K562 (cell line): Measurements from ENCODE around the gene SKAP1. TPM values are rescaled to one million over a fixed set of nuclear protein-coding genes. Genes with fewer than 3 reads are reported as not detected.

ENCODE experiments used
- ATAC-seq: fragments of 200-7000 bp; cut with Tn5 transposase; 3 replicates; pipeline ENCODE4 v1.9.1; 2020; ENCODE audit warnings: moderate library complexity
- BruUV-seq: library from RNA; stranded (reverse); fragments of 400-500 nt; replicated peaks from 2 replicates; lab custom pipeline; 2021; lab: Mats Ljungman, UMichigan
- CTCF ChIA-PET: fragments of 300-600 bp; formaldehyde crosslinking; extraction: SDS; loops from one replicate; lab custom pipeline; 2021; ENCODE audit warnings: low intra/inter-chr PET ratio; lab: Yijun Ruan, JAX
- POLR2A ChIA-PET: fragments of 300-600, 350-650 bp; sonication (Branson Sonifier 250); formaldehyde crosslinking; extraction: SDS; loops from one replicate; lab custom pipeline; 2021; ENCODE audit warnings: antibody characterized with exemption, inconsistent platforms; lab: Yijun Ruan, JAX
- DNase-seq, 4 experiments: peaks; one replicate each; pipeline versions ENCODE4 v3.0.0 to v3.0.0-alpha.2; 2011 to 2018; ENCODE audit warnings: low spot score in 3 of 4, mixed read lengths in 3 of 4; ENCODE audit errors: extremely low read depth in 1 of 4
- FAIRE-seq: peaks from 2 replicates; lab custom pipeline; 2011; peaks lifted over from hg19 to GRCh38; lab: Jason Lieb, UNC
- H2AFZ ChIP-seq: 2 replicates; pipeline ENCODE4 v1.6.0; 2011; ENCODE audit warnings: low read depth, low read length, control low read depth, inconsistent platforms
- H3K27ac ChIP-seq: fragments of 200-600 bp; 3 replicates; pipeline ENCODE4 v1.8.0; 2011; ENCODE audit warnings: low read depth, mild to moderate bottlenecking, control low read depth, inconsistent platforms, low read length, moderate library complexity, mixed read lengths; ENCODE audit errors: extremely low read depth
- H3K27me3 ChIP-seq, 2 experiments: fragments of 300-600 bp in 1 of 2; 2 replicates in 1 of 2; 3 replicates in 1 of 2; pipeline versions ENCODE4 v1.6.0 to v1.8.0; 2011; ENCODE audit warnings: inconsistent platforms in 2 of 2, low read length in 2 of 2, mild to moderate bottlenecking in 1 of 2, mixed read lengths in 1 of 2, moderate library complexity in 1 of 2; ENCODE audit not compliant: control insufficient read depth in 2 of 2, insufficient read depth in 2 of 2
- H3K36me3 ChIP-seq: fragments of 300-600 bp; 3 replicates; pipeline ENCODE4 v1.8.0; 2011; ENCODE audit warnings: mild to moderate bottlenecking, low read length, inconsistent platforms; ENCODE audit not compliant: control insufficient read depth, insufficient read depth
- H3K4me1 ChIP-seq, 2 experiments: fragments of 200-600 bp in 1 of 2; replicated peaks in 1 of 2; 2 replicates in 1 of 2; 3 replicates in 1 of 2; pipeline versions ENCODE4 v1.5.1 to v1.8.0; 2011; ENCODE audit warnings: inconsistent platforms in 2 of 2, low read length in 2 of 2, mild to moderate bottlenecking in 1 of 2, mixed read lengths in 1 of 2, moderate library complexity in 1 of 2; ENCODE audit not compliant: control insufficient read depth in 2 of 2, insufficient read depth in 2 of 2
- H3K4me2 ChIP-seq: 2 replicates; pipeline ENCODE4 v1.6.1; 2011; ENCODE audit warnings: low read length, control low read depth, inconsistent platforms, mixed read lengths; ENCODE audit not compliant: insufficient read depth
- H3K4me3 ChIP-seq: fragments of 200-600 bp; sonication (generic), shearing (Covaris generic); 2 replicates; pipeline ENCODE4 v1.5.1; 2016; ENCODE audit warnings: control low read depth, inconsistent platforms
- H3K79me2 ChIP-seq: fragments of 200-600 bp; 3 replicates; pipeline ENCODE4 v1.8.0; 2011; ENCODE audit warnings: low read length, inconsistent platforms; ENCODE audit not compliant: control insufficient read depth, insufficient read depth
- H3K9ac ChIP-seq, 2 experiments: 2 replicates each; pipeline versions ENCODE4 v1.6.0 to v1.6.1; 2011; ENCODE audit warnings: low read depth in 2 of 2, low read length in 2 of 2, control low read depth in 1 of 2, inconsistent platforms in 1 of 2, mild to moderate bottlenecking in 1 of 2, mixed read lengths in 1 of 2; ENCODE audit not compliant: insufficient read depth in 1 of 2
- H3K9me1 ChIP-seq: one replicate; pipeline ENCODE4 v1.6.0; 2011; ENCODE audit warnings: inconsistent platforms, mild to moderate bottlenecking, low read length, moderate library complexity; ENCODE audit not compliant: control insufficient read depth, insufficient read depth
- H3K9me3 ChIP-seq: replicated peaks from 2 replicates; pipeline ENCODE4 v1.5.1; 2011; ENCODE audit warnings: low read depth, low read length, inconsistent platforms; ENCODE audit not compliant: control insufficient read depth, insufficient read depth
- H4K20me1 ChIP-seq: replicated peaks from 2 replicates; pipeline ENCODE4 v1.6.1; 2011; ENCODE audit warnings: low read length, inconsistent platforms, mixed read lengths; ENCODE audit not compliant: control insufficient read depth, insufficient read depth
- CBX1 ChIP-seq: sonication (generic); IDR thresholded peaks from 2 replicates; pipeline ENCODE4 v1.6.1; 2016; ENCODE audit warnings: antibody characterized with exemption, low read depth, mild to moderate bottlenecking
- ELF4 ChIP-seq: fragments of 450-650 bp; formaldehyde crosslinking; IDR thresholded peaks from 2 replicates; pipeline ENCODE4 v1.4.0; 2022; ENCODE audit warnings: missing genetic modification characterization
- HMG20A ChIP-seq: fragments of 450-650 bp; formaldehyde crosslinking; conservative IDR thresholded peaks from 2 replicates; pipeline ENCODE4 v1.4.0; 2020; ENCODE audit warnings: mild to moderate bottlenecking, mixed read lengths
- KDM2B ChIP-seq: fragments of 250-450 bp; sonication (Bioruptor Pico); IDR thresholded peaks from 2 replicates; pipeline ENCODE4 v1.8.0; 2021; ENCODE audit warnings: mild to moderate bottlenecking, moderate library complexity
- TFE3 ChIP-seq: fragments of 450-650 bp; formaldehyde crosslinking; IDR thresholded peaks from 2 replicates; pipeline ENCODE4 v1.4.0; 2020; ENCODE audit warnings: mild to moderate bottlenecking, mixed read lengths
- XRCC4 ChIP-seq: IDR thresholded peaks from one replicate; pipeline ENCODE4 v1.6.1; 2011; ENCODE audit not compliant: insufficient read depth, insufficient read length; ENCODE audit errors: extremely low read depth
- WGBS: fragments of 100-300 bp; shearing (Covaris generic); methylation state at CpG from one replicate; pipeline ENCODE4 v1.1.6; 2016; ENCODE audit warnings: low coverage, mixed read lengths; ENCODE audit not compliant: insufficient coverage; ENCODE audit errors: missing lambda C conversion rate; 5-methylcytosine and 5-hydroxymethylcytosine counted together
- in situ Hi-C: fragments of 300-500 bp; cut with MboI; formaldehyde crosslinking; loops from 4 replicates; pipeline ENCODE4 v1.15.0; 2018; ENCODE audit warnings: inconsistent platforms, mixed read lengths
- intact Hi-C: fragments of 100-400 bp; cut with micrococcal nuclease; formaldehyde crosslinking; loops from 2 replicates; pipeline ENCODE4 v1.14.2; 2022
- polyA plus RNA-seq, 8 experiments: library from polyadenylated mRNA; depleted of rRNA in 4 of 8; stranded (reverse) in 5 of 8; unstranded in 3 of 8; fragments of >200 nt; fragmentation: Nextera tagmentation in 2 of 8; fragmentation: Illumina TruSeq in 1 of 8; extraction: Ambion mirVana in 2 of 8; extraction: Trizol in 1 of 8; gene quantifications; 2 replicates each; pipeline versions ENCODE4 v1.2.1 to v1.2.3, GENCODE V29; 2011 to 2014; ENCODE audit warnings: inconsistent platforms in 1 of 8, missing spikeins in 1 of 8
- total RNA-seq, 7 experiments: library from RNA; depleted of rRNA in 6 of 7; stranded (reverse); fragments of >200 nt in 6 of 7; fragmentation: Illumina TruSeq in 2 of 7; extraction: Trizol in 2 of 7; gene quantifications; 2 replicates each; pipeline versions ENCODE4 v1.2.1 to v1.2.3, GENCODE V29; 2011 to 2021; ENCODE audit warnings: low replicate concordance in 1 of 7
- TF ChIP-seq, protein P1 (sequence below): sonication (generic); formaldehyde crosslinking; IDR thresholded peaks from 2 replicates; pipeline ENCODE4 v1.9.0; 2022; ENCODE audit warnings: mild to moderate bottlenecking, missing genetic modification reagents
- TF ChIP-seq, protein P2 (sequence below): fragments of 450-650 bp; IDR thresholded peaks from 2 replicates; pipeline ENCODE4 v1.7.0; 2016; ENCODE audit warnings: borderline replicate concordance
- TF ChIP-seq, protein P3 (sequence below): sonication (generic); formaldehyde crosslinking; IDR thresholded peaks from 2 replicates; pipeline ENCODE4 v1.8.1; 2023; ENCODE audit warnings: mild to moderate bottlenecking, missing genetic modification reagents
- TF ChIP-seq, protein P4 (sequence below): fragments of 250-450 bp; sonication (Bioruptor Pico); IDR thresholded peaks from 2 replicates; pipeline ENCODE4 v1.4.0; 2020; ENCODE audit warnings: mild to moderate bottlenecking, moderate library complexity

The SKAP1 gene
- total and polyA plus RNA-seq, 9 of the 15 experiments (the other 6 are each of a cell fraction or from before 2014, with no cell fraction given): 0.06 to 0.80 (median 0.10) TPM; not detected in 4

- POLR2A ChIA-PET: interaction anchor here (0.5 to 1.8 kb wide), 2 partner anchors 11 to 100 kb away, joined by 3 to 5 read pairs; no protein-coding TSS in a partner anchor
- TF ChIP-seq HMG20A (CRISPR knock-in tag) (no peak), KDM2B (CRISPR knock-in tag) (no peak), XRCC4 (no peak), ELF4 (CRISPR knock-in tag) (no peak), CBX1 (no peak), TFE3 (CRISPR knock-in tag) (no peak)
- TF ChIP-seq, protein P1, sequence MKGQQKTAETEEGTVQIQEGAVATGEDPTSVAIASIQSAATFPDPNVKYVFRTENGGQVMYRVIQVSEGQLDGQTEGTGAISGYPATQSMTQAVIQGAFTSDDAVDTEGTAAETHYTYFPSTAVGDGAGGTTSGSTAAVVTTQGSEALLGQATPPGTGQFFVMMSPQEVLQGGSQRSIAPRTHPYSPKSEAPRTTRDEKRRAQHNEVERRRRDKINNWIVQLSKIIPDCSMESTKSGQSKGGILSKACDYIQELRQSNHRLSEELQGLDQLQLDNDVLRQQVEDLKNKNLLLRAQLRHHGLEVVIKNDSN: no peak
- TF ChIP-seq, protein P2, sequence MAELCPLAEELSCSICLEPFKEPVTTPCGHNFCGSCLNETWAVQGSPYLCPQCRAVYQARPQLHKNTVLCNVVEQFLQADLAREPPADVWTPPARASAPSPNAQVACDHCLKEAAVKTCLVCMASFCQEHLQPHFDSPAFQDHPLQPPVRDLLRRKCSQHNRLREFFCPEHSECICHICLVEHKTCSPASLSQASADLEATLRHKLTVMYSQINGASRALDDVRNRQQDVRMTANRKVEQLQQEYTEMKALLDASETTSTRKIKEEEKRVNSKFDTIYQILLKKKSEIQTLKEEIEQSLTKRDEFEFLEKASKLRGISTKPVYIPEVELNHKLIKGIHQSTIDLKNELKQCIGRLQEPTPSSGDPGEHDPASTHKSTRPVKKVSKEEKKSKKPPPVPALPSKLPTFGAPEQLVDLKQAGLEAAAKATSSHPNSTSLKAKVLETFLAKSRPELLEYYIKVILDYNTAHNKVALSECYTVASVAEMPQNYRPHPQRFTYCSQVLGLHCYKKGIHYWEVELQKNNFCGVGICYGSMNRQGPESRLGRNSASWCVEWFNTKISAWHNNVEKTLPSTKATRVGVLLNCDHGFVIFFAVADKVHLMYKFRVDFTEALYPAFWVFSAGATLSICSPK: no peak
- TF ChIP-seq, protein P3, sequence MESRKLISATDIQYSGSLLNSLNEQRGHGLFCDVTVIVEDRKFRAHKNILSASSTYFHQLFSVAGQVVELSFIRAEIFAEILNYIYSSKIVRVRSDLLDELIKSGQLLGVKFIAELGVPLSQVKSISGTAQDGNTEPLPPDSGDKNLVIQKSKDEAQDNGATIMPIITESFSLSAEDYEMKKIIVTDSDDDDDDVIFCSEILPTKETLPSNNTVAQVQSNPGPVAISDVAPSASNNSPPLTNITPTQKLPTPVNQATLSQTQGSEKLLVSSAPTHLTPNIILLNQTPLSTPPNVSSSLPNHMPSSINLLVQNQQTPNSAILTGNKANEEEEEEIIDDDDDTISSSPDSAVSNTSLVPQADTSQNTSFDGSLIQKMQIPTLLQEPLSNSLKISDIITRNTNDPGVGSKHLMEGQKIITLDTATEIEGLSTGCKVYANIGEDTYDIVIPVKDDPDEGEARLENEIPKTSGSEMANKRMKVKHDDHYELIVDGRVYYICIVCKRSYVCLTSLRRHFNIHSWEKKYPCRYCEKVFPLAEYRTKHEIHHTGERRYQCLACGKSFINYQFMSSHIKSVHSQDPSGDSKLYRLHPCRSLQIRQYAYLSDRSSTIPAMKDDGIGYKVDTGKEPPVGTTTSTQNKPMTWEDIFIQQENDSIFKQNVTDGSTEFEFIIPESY (CRISPR knock-in tag): no peak
- TF ChIP-seq, protein P4, sequence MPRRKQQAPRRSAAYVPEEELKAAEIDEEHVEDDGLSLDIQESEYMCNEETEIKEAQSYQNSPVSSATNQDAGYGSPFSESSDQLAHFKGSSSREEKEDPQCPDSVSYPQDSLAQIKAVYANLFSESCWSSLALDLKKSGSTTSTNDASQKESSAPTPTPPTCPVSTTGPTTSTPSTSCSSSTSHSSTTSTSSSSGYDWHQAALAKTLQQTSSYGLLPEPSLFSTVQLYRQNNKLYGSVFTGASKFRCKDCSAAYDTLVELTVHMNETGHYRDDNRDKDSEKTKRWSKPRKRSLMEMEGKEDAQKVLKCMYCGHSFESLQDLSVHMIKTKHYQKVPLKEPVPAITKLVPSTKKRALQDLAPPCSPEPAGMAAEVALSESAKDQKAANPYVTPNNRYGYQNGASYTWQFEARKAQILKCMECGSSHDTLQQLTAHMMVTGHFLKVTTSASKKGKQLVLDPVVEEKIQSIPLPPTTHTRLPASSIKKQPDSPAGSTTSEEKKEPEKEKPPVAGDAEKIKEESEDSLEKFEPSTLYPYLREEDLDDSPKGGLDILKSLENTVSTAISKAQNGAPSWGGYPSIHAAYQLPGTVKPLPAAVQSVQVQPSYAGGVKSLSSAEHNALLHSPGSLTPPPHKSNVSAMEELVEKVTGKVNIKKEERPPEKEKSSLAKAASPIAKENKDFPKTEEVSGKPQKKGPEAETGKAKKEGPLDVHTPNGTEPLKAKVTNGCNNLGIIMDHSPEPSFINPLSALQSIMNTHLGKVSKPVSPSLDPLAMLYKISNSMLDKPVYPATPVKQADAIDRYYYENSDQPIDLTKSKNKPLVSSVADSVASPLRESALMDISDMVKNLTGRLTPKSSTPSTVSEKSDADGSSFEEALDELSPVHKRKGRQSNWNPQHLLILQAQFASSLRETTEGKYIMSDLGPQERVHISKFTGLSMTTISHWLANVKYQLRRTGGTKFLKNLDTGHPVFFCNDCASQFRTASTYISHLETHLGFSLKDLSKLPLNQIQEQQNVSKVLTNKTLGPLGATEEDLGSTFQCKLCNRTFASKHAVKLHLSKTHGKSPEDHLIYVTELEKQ: no peak
These were observed 286.4 kb downstream of the SKAP1 start for GRCh38 chr17:48143629-48144028.

More at GRCh38 chr17:48143629-48144028, 286.4 kb downstream of the SKAP1 start:
- H3K4me2 ChIP-seq: no peak overlapping the region
- H3K4me3 ChIP-seq: no peak overlapping the region
- 2% methylated on average over 6 of the region's 6 CpGs for WGBS
- no peaks in the 10 kb centered on the region for H3K9me3 ChIP-seq
- no peak for FAIRE-seq
- BruUV-seq: no TSS peak
- no peak overlapping the region for H3K27ac ChIP-seq
- H3K36me3 ChIP-seq: no peaks in the 10 kb centered on the region
- H3K27me3 ChIP-seq: peaks cover 36 to 49% of the 10 kb centered on the region in 2 experiments; a peak in 4 of 5 replicates
- in situ Hi-C loops (loop anchor here (5.0 kb wide), 1 partner anchor 116 kb away; no protein-coding TSS in a partner anchor), intact Hi-C loops (no loop called here)
- no peak overlapping the region for H3K9ac ChIP-seq
- H2AFZ ChIP-seq: no peak overlapping the region
- ATAC-seq: no peak
- no peak for DNase-seq
- H3K79me2 ChIP-seq: no peaks in the 10 kb centered on the region
- no peaks in the 10 kb centered on the region for H4K20me1 ChIP-seq
- CTCF ChIA-PET: no interaction called here
- H3K9me1 ChIP-seq: no peaks in the 10 kb centered on the region
- H3K4me1 ChIP-seq: peaks cover 7 to 8% of the 10 kb centered on the region in 2 experiments; a peak in 4 of 5 replicates
